GM06990 (cell line): Measurements from ENCODE around the gene MC1R.

Experiments
- DNase-seq: peaks from one replicate; pipeline ENCODE4 v3.0.0-alpha.2; 2011; ENCODE audit not compliant: insufficient read length; ENCODE audit errors: extremely low read depth
- H3K27me3 ChIP-seq: replicated peaks from 2 replicates; pipeline ENCODE4 v1.6.0; 2011; ENCODE audit warnings: low read length; ENCODE audit not compliant: control insufficient read depth, insufficient read depth
- H3K36me3 ChIP-seq: 2 replicates; pipeline ENCODE4 v1.5.1; 2011; ENCODE audit warnings: low read length; ENCODE audit not compliant: control insufficient read depth, insufficient read depth
- H3K4me3 ChIP-seq: replicated peaks from 2 replicates; pipeline ENCODE4 v1.5.1; 2011; ENCODE audit warnings: low read depth, mild to moderate bottlenecking, control low read depth, low read length
- CTCF ChIP-seq: IDR thresholded peaks from 2 replicates; pipeline ENCODE4 v1.5.1; 2011; ENCODE audit warnings: low read length, control low read depth, mild to moderate bottlenecking, inconsistent platforms; ENCODE audit not compliant: insufficient read depth, poor library complexity, severe bottlenecking

MC1R gene

GRCh38 chr16:89952551-89952950, 33.9 kb downstream of the MC1R start:
- no peaks in the 10 kb centered on the region for H3K27me3 ChIP-seq
- H3K4me3 ChIP-seq, result no peak overlapping the region
- H3K36me3 ChIP-seq, result no peaks in the 10 kb centered on the region; the same call in 1 of the 2 replicates
- DNase-seq, result no peak
- TF ChIP-seq CTCF, result no peak

GRCh38 chr16:89953671-89954406, 35.2 kb downstream of the MC1R start:
- H3K4me3 ChIP-seq, result no peak overlapping the region
- DNase-seq, result peak; percentile 82
- H3K36me3 ChIP-seq, result peaks cover 2% of the 10 kb centered on the region; the same call in 1 of the 2 replicates
- no peaks in the 10 kb centered on the region for H3K27me3 ChIP-seq
- no peak for TF ChIP-seq CTCF

- no peaks in the 10 kb centered on the region for H3K27me3 ChIP-seq
- TF ChIP-seq CTCF, result no peak
- DNase-seq, result no peak
- H3K36me3 ChIP-seq, result peaks cover 2% of the 10 kb centered on the region; the same call in 1 of the 2 replicates
- no peak overlapping the region for H3K4me3 ChIP-seq
These were observed 35.8 kb downstream of the MC1R start for GRCh38 chr16:89954462-89954861.

- DNase-seq, result no peak
- Histone ChIP-seq H3K27me3 (no peaks in the 10 kb centered on the region), H3K36me3 (peaks cover 2% of the 10 kb centered on the region; the same call in 1 of the 2 replicates), H3K4me3 (no peak overlapping the region)
- no peak for TF ChIP-seq CTCF
These were observed 36.5 kb downstream of the MC1R start for GRCh38 chr16:89955001-89955685.

- no peak for TF ChIP-seq CTCF
- Histone ChIP-seq H3K36me3 (peaks cover 4% of the 10 kb centered on the region), H3K27me3 (no peaks in the 10 kb centered on the region), H3K4me3 (no peak overlapping the region)
- no peak for DNase-seq
These were observed 38.0 kb downstream of the MC1R start for GRCh38 chr16:89956505-89957215.
